Adrenal gland (tissue), 12 donors: Measurements from ENCODE around the gene MYBPHL. TPM values are rescaled to one million over a fixed set of nuclear protein-coding genes. Genes with fewer than 3 reads are reported as not detected.

Experiments used
- DNase-seq, 7 donors: peaks; one replicate each; pipeline ENCODE4 v3.0.0-alpha.2; 2019 to 2020
- H3K27ac ChIP-seq, 5 donors: fragments of 200-600 bp; sonication (generic) in 4 of 5; 1 replicate in 3 of 5; 2 replicates in 2 of 5; pipeline versions ENCODE4 v1.5.1 to v1.8.0; 2016 to 2020; ENCODE audit warnings: mild to moderate bottlenecking in 1 of 5
- H3K27me3 ChIP-seq: fragments of 200-600 bp; 2 replicates; pipeline ENCODE4 v1.8.0; 2021
- H3K36me3 ChIP-seq, 2 donors: fragments of 200-600 bp; replicated peaks in 1 of 2; 1 replicate in 1 of 2; 2 replicates in 1 of 2; pipeline versions ENCODE4 v1.5.1 to v1.8.0; 2018 to 2022
- H3K4me1 ChIP-seq, 2 donors: fragments of 200-600 bp; replicated peaks in 1 of 2; 1 replicate in 1 of 2; 2 replicates in 1 of 2; pipeline versions ENCODE4 v1.5.1 to v1.8.0; 2018 to 2021
- H3K4me3 ChIP-seq, 4 donors: fragments of 200-600 bp; sonication (generic) in 3 of 4; one replicate each; pipeline ENCODE4 v1.5.1; 2016 to 2018
- H3K9me3 ChIP-seq, 3 donors: fragments of 200-600 bp; sonication (generic) in 1 of 3; replicated peaks in 1 of 3; 1 replicate in 2 of 3; 2 replicates in 1 of 3; pipeline versions ENCODE4 v1.5.1 to v1.8.0; 2016 to 2021
- POLR2A ChIP-seq, 2 donors: fragments of 450-650 bp; IDR thresholded peaks; one replicate each; pipeline ENCODE4 v1.6.1; 2017; ENCODE audit warnings: antibody characterized with exemption in 2 of 2, mild to moderate bottlenecking in 2 of 2, moderate library complexity in 1 of 2
- WGBS, 4 donors: extraction: QIAGEN DNeasy Blood & Tissue Kit in 2 of 4; methylation state at CpG; one replicate each; pipeline versions ENCODE4 v1.1.5 to v1.1.7; 2013 to 2017; 5-methylcytosine and 5-hydroxymethylcytosine counted together
- intact Hi-C, 2 donors: fragments of 100-400 bp; cut with DNase I; formaldehyde crosslinking; loops; one replicate each; pipeline versions ENCODE4 v1.14.1 to v1.15.0; 2022 to 2023
- polyA plus RNA-seq, 3 donors: library from polyadenylated mRNA; stranded (reverse); fragments of 200-250 nt in 2 of 3; fragments of 350-450 nt in 1 of 3; fragmentation: Illumina TruSeq in 1 of 3; extraction: RNeasy Lipid Tissue Mini Kit (QIAGEN cat#74804) in 1 of 3; gene quantifications; one replicate each; pipeline ENCODE4 v1.2.3, GENCODE V29; 2013 to 2014
- total RNA-seq, 9 donors: library from RNA; depleted of rRNA in 4 of 9; stranded (reverse); fragments of >200 nt in 4 of 9; fragments of 120-200 nt in 1 of 9; fragmentation: NEBNext Ultra II Directional in 1 of 9; extraction: Animal tissue kit (Norgen Biotek cat#: 25700) in 1 of 9; gene quantifications; one replicate each; pipeline versions ENCODE4 v1.1.0 to v1.2.4, GENCODE V29; 2013 to 2023
- TF ChIP-seq, protein P1 (sequence below), 6 experiments: fragments of 450-650 bp in 4 of 6; fragments of 200-600 bp in 2 of 6; sonication (generic) in 1 of 6; IDR thresholded peaks; 1 replicate in 5 of 6; 2 replicates in 1 of 6; pipeline versions ENCODE4 v1.5.1 to v1.8.0; 2016 to 2021; ENCODE audit warnings: antibody characterized with exemption in 6 of 6, mild to moderate bottlenecking in 2 of 6, moderate library complexity in 1 of 6
- donor health status: healthy with polysubstance abuse.
- donor health status: Bipolar disorder and iron deficiency.
- donor health status: DM: yes; HTN: yes; CAD: no.
- donor health status: DM: no; HTN: no; CAD: no.
- donor health status: DM: no; HTN: no; CAD: no.
- donor health status: DM: yes; HTN: yes; CAD: no.

MYBPHL gene
- total and polyA plus RNA-seq, 12 donors, result 0.32 to 12.3 (median 0.51) TPM; not detected in 6

DNA sequence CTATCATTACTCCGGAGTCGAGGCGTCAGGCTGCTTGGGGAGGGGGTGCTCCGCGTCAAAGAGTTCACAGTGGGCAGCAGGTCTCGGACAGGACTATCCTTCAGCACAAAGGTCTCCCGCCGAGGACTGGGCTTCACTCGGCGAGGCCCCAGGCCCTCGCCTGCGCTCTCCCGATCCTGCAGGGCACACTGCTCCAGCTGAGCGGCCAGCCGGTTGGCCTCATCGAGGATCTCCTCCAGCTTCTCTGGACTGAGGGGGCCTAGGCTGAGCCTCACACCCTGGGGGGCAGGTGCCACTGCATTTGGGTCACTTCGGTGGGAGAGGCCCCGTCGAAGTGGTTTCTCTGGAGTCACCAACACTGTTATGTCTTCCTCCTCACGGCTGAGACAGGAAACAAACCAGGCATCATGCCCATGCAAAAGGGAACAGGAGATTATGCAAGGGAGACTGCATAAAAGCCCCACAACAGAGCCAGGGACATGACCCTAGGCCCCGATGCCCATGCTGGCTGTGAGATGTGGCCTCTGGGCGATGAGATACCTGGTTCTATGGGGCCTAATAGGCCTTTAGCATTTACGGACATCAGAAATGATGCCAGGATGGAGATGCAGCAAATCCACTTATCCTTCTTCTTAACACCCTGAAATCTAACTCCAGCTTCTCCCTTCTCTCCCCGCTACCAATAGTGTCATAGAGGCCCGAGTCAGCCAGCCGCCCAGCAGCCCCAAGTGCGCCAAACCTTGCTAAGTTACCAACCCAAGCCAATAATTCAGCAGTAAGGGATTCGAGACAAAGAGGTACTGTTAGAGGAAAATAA is 24.9 kb downstream of the MYBPHL start:
- Histone ChIP-seq H3K27me3 (no peaks in the 10 kb centered on the region), H3K9me3 (no peaks in the 10 kb centered on the region), H3K27ac (peak overlapping the region in 1 of 5 donors; percentile 3), H3K36me3 (no peaks in the 10 kb centered on the region), H3K4me3 (peak overlapping the region in 1 of 4 donors; percentile 69), H3K4me1 (peaks cover 0 to 21% of the 10 kb centered on the region in 2 donors)
- peak in 3 of 7 donors; percentile 21 to 24 (median 23) for DNase-seq
- intact Hi-C loops, result no loop called here
- TF ChIP-seq POLR2A (IDR thresholded peaks at IDR 0.05), result no peak
- TF ChIP-seq, protein P1, sequence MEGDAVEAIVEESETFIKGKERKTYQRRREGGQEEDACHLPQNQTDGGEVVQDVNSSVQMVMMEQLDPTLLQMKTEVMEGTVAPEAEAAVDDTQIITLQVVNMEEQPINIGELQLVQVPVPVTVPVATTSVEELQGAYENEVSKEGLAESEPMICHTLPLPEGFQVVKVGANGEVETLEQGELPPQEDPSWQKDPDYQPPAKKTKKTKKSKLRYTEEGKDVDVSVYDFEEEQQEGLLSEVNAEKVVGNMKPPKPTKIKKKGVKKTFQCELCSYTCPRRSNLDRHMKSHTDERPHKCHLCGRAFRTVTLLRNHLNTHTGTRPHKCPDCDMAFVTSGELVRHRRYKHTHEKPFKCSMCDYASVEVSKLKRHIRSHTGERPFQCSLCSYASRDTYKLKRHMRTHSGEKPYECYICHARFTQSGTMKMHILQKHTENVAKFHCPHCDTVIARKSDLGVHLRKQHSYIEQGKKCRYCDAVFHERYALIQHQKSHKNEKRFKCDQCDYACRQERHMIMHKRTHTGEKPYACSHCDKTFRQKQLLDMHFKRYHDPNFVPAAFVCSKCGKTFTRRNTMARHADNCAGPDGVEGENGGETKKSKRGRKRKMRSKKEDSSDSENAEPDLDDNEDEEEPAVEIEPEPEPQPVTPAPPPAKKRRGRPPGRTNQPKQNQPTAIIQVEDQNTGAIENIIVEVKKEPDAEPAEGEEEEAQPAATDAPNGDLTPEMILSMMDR (IDR thresholded peaks at IDR 0.05), result no peak
- WGBS, 4 donors, result 67 to 72% (median 70%) methylated on average over 28 of the region's 28 CpGs

DNA sequence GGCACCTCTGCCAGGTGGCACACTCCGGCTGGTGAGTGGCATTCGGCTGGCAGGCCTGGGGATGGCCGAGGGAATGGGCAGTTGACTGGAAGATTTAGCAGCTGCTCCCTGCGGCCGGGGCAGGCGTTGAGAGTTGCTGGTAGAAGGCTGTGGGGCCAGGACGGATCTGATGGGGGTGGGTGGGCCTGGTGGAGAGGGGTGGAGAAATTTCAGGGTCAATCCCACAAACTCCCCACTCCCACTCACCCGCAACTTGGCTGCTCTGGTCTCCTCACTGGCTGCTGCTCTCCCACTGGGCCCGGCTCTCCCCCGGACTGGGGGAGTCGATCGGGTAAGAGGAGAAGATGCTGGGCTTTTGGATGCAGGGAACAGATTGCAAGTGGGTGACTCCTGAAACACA is 25.9 kb downstream of the MYBPHL start:
- H3K27me3 ChIP-seq, result no peaks in the 10 kb centered on the region
- H3K4me3 ChIP-seq, result no peak overlapping the region
- WGBS, 4 donors, result 93 to 97% (median 95%) methylated on average over 6 to 12 of the region's 12 CpGs
- intact Hi-C loops, result no loop called here
- TF ChIP-seq POLR2A (IDR thresholded peaks at IDR 0.05), result no peak
- TF ChIP-seq, protein P1 (IDR thresholded peaks at IDR 0.05), result no peak
- peaks cover 0 to 21% of the 10 kb centered on the region in 2 donors for H3K4me1 ChIP-seq
- DNase-seq, result peak in 2 of 7 donors; percentile 16
- no peak overlapping the region for H3K27ac ChIP-seq
- no peaks in the 10 kb centered on the region for H3K36me3 ChIP-seq
- no peaks in the 10 kb centered on the region for H3K9me3 ChIP-seq

DNA sequence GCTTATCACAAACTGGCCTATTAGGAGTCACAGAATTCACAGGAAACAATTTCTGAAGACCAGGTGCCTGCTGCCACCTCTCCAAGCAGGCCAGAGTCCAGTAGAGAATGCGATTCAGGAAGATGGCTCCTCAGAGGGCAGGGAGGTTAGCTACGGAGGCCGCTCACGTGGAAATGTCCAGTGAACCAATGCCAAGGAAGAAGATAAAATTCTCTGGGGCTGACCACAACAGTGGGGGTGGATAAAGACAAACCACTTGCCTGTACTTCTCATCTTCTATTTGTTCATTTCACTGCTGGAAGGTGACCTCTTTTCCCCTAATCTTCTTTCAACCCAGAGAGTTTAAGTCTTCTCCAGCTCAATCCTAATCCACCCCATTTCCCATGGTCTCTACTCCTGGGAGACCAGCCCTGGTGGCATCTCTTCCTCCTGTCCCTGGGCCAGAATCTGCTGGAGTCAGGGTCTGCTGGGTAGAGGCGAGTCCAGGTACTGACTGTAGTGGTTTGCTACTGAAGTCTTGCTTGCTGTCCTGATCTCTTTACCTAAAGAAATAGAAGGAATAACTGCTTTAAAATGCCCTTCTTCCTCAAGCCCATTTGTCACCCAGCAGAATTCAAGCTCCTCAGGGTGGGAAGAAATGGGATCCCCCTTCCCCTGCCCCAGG is 27.1 kb downstream of the MYBPHL start:
- no peaks in the 10 kb centered on the region for H3K27me3 ChIP-seq
- H3K9me3 ChIP-seq, result no peaks in the 10 kb centered on the region
- no peak for TF ChIP-seq POLR2A (IDR thresholded peaks at IDR 0.05)
- TF ChIP-seq, protein P1 (IDR thresholded peaks at IDR 0.05), result no peak
- no peak overlapping the region for H3K27ac ChIP-seq
- H3K4me3 ChIP-seq, result no peak overlapping the region
- no peaks in the 10 kb centered on the region for H3K36me3 ChIP-seq
- WGBS, 4 donors, result 87 to 98% (median 90%) methylated on average over 5 of the region's 5 CpGs
- intact Hi-C loops, result loop anchor here (10.0 kb wide), 1 partner anchor 255 kb away; the partner anchor contains the start of gene GPR61 (in 2 of the 2)
- DNase-seq, result no peak
- H3K4me1 ChIP-seq, result peaks cover 0 to 21% of the 10 kb centered on the region in 2 donors
